ENCODE measurements around the gene TK2.
"Not testable (repeated sequence)": the region's sequence is repeated elsewhere in the genome, so short reads cannot be mapped to it uniquely, and the experiment has no call there.

Gene TK2

DNA sequence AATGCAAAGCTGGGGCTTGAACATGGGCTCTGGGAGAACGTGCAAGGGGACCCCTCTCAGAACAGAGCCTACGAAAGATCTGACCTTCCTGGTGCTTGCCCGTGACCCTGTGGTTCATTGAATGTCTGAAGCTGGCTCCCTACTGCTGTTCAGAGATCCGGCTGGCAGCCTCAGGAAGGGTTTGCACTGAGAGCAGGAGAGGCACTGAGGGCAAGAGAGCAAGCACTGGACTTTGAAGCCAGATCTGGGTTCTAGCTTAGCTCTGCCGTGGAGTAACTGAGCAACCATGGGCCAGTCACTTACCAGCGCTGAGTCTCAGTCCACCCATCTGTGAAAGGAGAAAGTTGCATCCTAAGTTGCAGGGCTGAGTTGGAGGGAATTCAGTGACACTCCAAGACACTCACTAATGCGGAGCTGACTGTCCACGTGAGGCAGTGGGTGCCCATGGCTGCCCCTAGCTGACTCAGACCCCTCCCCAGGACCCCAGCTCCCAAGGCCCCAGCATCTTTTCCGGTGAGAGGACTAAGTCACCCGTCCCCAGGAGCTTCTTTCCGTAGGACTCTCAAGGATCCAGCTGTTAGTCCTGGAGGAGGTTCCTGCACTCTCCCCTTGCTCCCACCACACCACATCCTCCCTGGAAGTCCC is 81.5 kb downstream of the TK2 start:
- no peak for DNase-seq (ENCODE audit: low read depth in 2 of 2)

DNA sequence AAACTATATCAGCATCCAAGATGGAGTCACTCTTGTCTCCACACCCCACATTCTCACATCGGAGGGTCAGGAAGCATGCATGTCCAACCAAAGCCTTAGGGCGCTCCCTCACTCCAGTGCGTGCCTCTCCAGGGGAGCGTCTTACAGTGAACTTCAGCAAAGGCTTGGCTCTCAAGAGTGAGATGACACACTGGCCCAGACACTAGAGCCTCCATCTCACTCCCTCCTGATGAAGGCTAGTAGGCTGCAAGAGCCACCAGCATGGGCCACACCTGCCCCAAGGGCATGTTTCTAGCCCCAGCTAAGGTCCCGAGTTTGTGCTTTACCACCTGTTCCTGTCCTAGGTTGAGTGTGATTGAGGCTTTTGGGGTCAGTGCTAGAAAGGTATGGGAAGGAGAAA is 82.3 kb downstream of the TK2 start:
- DNase-seq (ENCODE audit: low read depth in 2 of 2), result no peak

DNA sequence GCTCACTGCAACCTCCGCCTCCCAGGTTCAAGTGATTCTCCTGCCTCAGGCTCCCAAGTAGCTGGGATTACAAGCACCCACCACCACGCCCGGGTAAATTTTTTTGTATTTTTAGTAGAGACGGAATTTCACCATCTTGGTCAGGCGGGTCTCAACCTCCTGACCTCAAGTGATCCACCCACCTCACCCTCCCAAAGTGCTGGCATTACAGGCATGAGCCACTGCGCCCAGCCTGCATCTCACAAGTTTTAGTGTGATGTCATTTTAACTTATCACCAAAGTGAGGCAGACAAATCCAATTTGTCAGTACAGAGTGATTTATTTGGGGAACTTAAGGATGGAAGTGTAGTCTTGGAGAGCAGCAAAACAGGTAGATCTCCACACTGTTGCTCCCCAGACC is 83.3 kb downstream of the TK2 start:
- DNase-seq (ENCODE audit: low read depth in 2 of 2), result not testable (repeated sequence)

DNA sequence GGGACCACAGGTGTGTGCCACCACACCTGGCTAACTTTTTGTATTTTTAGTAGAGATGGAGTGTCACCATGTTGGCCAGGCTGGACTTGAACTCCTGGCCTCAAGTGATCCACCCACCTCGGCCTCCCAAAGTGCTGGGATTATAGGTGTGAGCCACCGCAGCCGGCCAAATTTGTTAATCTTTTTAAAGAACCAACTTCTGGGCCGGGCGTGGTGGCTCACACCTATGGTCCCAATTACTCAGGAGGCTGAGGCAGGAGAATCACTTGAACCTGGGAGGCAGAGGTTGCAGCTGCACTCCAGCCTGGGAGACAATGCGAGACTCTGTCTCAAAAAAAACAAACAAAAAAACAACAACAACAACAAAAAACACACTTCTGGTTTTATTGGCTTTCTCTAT is 84.0 kb downstream of the TK2 start:
- DNase-seq (ENCODE audit: low read depth in 2 of 2), result not testable (repeated sequence)

DNA sequence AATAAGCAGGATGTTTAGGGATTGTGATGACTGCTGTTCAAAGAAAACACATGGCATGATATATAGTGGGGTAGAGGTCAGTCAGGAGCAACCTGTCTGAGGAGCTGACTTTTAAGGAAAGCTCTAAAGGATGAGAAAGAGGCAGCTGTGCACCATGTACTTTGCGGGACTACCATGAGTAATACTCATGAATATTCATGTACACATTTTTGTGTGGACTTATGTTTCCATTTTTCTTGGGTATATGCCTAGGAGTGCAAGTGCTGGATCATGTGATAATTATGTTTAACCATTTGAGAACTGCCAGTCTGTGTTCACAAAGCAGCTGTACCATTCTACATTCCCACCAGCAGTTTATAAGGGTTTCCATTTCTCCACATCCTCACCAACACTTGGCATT is 87.0 kb downstream of the TK2 start:
- no peak for DNase-seq (ENCODE audit: low read depth in 2 of 2)

DNA sequence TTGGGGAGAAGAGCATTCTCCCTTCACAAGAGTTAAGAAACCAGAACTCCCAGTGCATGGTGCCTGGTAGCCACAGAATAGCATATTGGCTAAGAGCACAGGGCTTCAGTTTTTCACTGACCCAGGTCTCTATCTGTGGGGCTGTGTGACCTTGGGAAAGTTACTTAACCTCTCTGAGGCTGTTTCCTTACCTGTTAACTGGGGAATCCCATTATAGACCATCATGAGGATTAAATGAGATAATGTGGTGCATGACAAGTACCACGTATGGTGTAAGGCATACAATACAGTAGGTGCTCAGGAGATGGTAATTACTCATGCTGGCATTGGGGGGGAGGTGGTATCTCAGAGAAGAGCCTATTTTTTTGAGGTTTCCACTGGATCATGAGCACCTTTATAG is 89.2 kb downstream of the TK2 start:
- DNase-seq (ENCODE audit: low read depth in 2 of 2), result no peak

DNA sequence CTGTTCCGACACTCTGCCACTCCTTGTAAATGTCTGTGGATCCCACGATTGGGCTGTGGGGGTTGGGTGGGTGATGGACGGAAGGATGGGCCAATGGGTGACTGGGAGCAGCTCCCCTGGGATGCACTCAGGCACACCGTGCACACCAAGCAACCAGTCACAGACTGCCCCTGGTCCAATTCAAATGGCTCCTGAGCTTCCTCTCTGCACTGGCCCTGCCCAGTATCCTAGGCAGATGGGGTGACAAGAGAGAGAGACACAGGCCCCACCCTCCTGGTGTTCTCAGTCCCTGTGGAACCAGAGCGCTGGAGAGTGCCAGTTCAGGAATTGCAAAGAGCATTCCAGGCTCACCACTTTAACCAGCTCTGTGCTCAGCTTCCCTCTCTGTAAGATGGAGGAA is 90.0 kb downstream of the TK2 start:
- DNase-seq (ENCODE audit: low read depth in 2 of 2), result no peak

DNA sequence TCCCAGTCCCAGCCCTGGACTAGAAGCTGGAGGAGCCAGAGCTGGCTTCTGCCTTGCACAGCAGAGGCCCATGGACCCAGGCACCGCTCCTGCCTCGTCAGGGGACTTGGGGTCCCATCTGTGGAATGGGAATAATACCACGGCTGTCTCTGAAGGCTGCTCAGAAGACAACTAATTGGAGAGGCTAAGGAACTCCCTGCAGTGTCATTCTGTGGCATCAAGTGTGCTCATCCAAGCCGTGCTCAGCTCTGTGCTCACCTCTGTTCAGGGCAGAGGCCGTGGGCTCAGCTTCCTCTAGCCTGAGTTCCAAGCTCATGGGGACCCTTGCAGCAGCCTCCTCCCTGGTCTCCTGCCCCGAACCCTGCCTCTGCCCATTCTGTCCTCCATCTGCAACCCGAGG is 91.1 kb downstream of the TK2 start:
- DNase-seq (ENCODE audit: low read depth in 2 of 2), result no peak

DNA sequence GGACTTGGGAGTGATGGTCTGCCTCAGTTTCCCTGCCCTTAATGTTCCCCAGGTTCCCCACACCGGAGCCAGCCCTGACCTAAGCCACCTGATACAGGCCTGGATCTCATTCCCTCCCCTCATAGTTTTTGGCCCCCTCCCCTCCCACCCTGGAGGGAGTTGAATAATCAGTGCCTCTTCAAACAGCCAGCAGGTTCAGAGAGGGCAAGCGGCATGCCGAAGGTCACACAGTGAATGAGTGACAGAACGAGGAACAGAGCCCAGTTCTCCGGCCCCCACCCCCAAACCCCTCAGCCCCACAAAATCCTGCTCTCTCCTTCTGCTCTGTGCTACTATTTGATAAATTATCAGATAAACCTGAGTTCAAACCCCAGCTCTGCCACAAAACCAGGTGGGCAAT is 91.6 kb downstream of the TK2 start:
- DNase-seq (ENCODE audit: low read depth in 2 of 2), result no peak

Data from stimulated activated CD4-positive, alpha-beta T cell treated with anti-CD3 and anti-CD28 coated beads, Interleukin-1b, Interleukin-23, amount 100 ng/mL, for 4 hours (primary cell).